Activated naive CD4-positive, alpha-beta T cell treated with anti-CD3 and anti-CD28 coated beads, Interleukin-2, amount 50 U/mL, for 24 hours (primary cell): Measurements from ENCODE around the gene ISCU.
"Not testable (repeated sequence)": the region's sequence is repeated elsewhere in the genome, so short reads cannot be mapped to it uniquely, and the experiment has no call there.

Experiments
- H3K27ac Mint-ChIP-seq: one replicate; pipeline ENCODE4 v1.8.0; 2021; ENCODE audit warnings: mild to moderate bottlenecking, mixed read lengths
- H3K27me3 Mint-ChIP-seq: one replicate; pipeline ENCODE4 v1.8.0; 2021; ENCODE audit warnings: mixed read lengths
- H3K36me3 Mint-ChIP-seq: one replicate; pipeline ENCODE4 v1.8.0; 2021; ENCODE audit warnings: mixed read lengths
- H3K4me1 Mint-ChIP-seq: one replicate; pipeline ENCODE4 v1.8.0; 2021; ENCODE audit warnings: mixed read lengths
- H3K4me3 Mint-ChIP-seq: one replicate; pipeline ENCODE4 v1.8.0; 2021; ENCODE audit warnings: mild to moderate bottlenecking, mixed read lengths
- H3K9me3 Mint-ChIP-seq: one replicate; pipeline ENCODE4 v1.8.0; 2021; ENCODE audit warnings: mixed read lengths

ISCU gene

DNA sequence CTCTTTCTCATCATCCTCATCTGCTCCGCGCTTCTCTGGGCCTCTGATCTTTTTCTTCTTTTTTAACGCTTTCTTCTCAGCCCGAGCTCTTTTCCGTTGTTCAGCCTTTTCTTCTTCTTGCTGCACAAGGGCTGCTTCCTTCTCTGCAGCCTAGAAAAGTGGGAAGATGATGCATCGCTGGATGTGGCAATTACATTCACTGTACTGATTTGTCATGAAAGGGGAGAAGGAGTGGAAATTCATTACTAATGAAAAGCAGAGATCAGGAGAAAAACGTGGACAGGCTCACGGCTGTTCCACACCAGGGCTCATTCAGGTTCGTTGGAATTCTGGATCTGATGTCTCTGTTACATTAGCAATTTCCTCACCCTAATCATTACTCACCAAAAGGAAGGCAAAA lies 32.2 kb upstream of the ISCU start:
- Mint-ChIP-seq H3K9me3 (no peaks in the 10 kb centered on the region), H3K4me1 (peaks cover 6% of the 10 kb centered on the region), H3K27me3 (no peaks in the 10 kb centered on the region), H3K27ac (no peak overlapping the region), H3K4me3 (no peak overlapping the region), H3K36me3 (peaks cover 28% of the 10 kb centered on the region)

DNA sequence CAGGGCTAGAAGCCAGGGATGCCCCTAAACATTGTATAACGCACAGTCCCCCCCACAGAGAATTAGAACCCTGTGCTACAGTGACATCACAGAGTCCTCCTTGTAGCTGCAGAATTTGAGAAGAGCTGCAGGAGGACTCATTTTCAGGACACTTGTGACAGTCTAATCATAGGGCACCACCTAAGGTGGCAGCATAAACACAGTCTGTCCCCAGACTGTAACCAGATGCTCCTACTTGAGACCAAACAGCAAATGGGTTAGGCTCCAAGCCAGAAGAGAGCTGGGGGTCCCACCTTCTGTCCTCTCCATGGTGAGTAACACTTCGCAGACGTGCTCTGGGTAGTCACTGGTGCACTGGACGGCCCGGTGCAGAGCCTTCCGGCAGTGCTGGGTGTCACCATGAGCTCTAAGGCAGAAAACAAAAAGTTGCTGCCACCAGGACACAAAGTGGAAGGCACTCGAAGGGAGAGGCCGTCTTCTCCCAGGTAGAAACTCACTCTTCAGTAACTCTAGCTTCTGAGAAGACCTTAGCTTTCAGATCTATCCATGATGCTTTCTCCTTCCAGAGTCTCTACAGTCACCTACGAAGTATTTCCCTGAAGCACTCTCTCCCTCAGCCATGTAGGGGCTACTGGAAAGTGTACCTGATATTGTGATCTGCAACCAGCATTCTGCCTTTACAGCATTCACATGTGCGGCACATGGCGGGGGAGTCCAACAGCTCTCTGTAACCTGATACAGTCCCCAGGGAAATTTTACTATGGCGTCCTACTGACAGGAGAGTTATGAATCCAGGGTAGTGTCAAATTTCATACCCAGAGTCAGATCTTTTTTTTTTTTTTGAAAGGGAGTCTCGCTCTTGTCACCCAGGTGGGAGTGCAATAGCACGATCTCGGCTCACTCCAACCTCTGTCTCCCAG lies 30.2 kb upstream of the ISCU start:
- H3K4me1 Mint-ChIP-seq, result peaks cover 3% of the 10 kb centered on the region
- H3K36me3 Mint-ChIP-seq, result peaks cover 26% of the 10 kb centered on the region
- no peaks in the 10 kb centered on the region for H3K9me3 Mint-ChIP-seq
- no peak overlapping the region for H3K4me3 Mint-ChIP-seq
- no peaks in the 10 kb centered on the region for H3K27me3 Mint-ChIP-seq
- H3K27ac Mint-ChIP-seq, result peak overlapping the region; percentile 35

GRCh38 chr12:108538146-108538545 lies 24.2 kb upstream of the ISCU start:
- Mint-ChIP-seq H3K4me1 (peaks cover 27% of the 10 kb centered on the region), H3K4me3 (no peak overlapping the region), H3K27ac (peak overlapping the region; percentile 1), H3K9me3 (no peaks in the 10 kb centered on the region), H3K36me3 (peaks cover 17% of the 10 kb centered on the region), H3K27me3 (no peaks in the 10 kb centered on the region)

GRCh38 chr12:108538616-108539195 lies 23.7 kb upstream of the ISCU start:
- no peaks in the 10 kb centered on the region for H3K27me3 Mint-ChIP-seq
- no peaks in the 10 kb centered on the region for H3K9me3 Mint-ChIP-seq
- H3K4me3 Mint-ChIP-seq, result no peak overlapping the region
- no peak overlapping the region for H3K27ac Mint-ChIP-seq
- peaks cover 15% of the 10 kb centered on the region for H3K36me3 Mint-ChIP-seq
- peaks cover 27% of the 10 kb centered on the region for H3K4me1 Mint-ChIP-seq

DNA sequence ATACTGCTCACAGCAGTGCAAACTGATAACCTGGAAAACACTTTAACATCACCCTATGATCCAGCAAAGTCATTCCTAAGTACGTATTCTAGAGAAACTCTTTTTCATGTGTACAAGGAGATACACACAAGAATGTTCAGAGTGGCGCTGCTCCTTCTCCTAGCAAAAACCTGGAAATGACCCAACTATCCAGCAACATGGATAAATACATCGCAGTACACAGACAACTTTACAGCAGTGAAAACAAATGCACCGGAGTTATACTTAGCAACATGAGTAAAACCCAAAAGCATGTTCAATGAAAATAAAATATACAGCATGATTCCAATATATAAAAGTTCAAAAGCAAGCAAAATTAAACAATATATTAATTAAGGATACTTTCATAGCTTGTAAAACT lies 20.1 kb upstream of the ISCU start:
- H3K27me3 Mint-ChIP-seq, result no peaks in the 10 kb centered on the region
- no peak overlapping the region for H3K27ac Mint-ChIP-seq
- H3K4me1 Mint-ChIP-seq, result peaks cover 31% of the 10 kb centered on the region
- no peak overlapping the region for H3K4me3 Mint-ChIP-seq
- H3K36me3 Mint-ChIP-seq, result peaks cover 8% of the 10 kb centered on the region
- H3K9me3 Mint-ChIP-seq, result no peaks in the 10 kb centered on the region

DNA sequence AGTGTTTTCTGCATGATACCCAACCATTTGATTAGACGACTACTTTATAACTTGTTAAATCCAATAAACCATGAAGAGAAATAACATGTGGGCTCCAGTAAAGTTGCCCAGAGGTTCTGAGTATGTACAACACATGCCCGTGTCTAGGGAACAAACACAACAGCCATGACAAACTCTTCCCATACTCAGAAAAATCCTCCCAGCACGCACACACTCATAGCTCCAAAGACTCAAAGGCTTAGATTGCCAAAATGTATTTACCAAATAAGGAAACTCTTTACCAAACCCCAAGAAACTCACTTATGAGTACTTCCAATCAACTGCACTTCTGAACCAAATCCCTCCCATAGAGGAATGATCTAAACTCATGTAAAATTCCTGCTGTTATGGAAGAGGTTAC lies 18.7 kb upstream of the ISCU start:
- Mint-ChIP-seq H3K27me3 (no peaks in the 10 kb centered on the region), H3K4me1 (peaks cover 26% of the 10 kb centered on the region), H3K4me3 (no peak overlapping the region), H3K9me3 (no peaks in the 10 kb centered on the region), H3K36me3 (peaks cover 9% of the 10 kb centered on the region), H3K27ac (no peak overlapping the region)

GRCh38 chr12:108547686-108548085 lies 14.7 kb upstream of the ISCU start:
- Mint-ChIP-seq H3K36me3 (peaks cover 13% of the 10 kb centered on the region), H3K4me3 (no peak overlapping the region), H3K27me3 (no peaks in the 10 kb centered on the region), H3K27ac (no peak overlapping the region), H3K4me1 (peaks cover 34% of the 10 kb centered on the region), H3K9me3 (no peaks in the 10 kb centered on the region)

DNA sequence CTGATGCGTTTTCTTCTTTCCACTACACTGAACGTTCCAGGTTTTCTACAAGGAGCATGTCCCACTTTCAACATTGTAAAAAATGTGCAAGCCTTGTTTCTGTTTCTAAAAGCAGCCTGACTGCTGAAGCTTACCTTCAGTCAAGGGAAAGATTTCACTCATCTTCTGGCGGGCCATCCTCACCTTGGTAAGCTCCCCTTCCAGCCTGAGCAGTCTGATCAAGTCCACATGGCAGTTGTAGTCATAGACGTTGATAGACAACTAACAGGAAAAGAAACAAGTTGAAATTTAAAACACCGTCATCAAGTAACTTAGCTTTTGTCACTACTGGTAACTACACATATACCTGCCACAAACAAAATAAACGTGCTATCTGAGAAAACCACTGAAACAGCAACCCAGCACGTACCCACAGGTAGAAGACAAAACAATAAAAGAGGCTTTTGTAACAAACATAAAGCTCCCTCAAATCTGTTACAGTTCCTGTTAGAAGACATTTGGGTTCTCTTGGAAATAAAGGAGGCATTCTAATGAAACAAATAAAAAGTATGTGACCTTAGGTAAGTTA lies 13.4 kb upstream of the ISCU start:
- H3K36me3 Mint-ChIP-seq, result peaks cover 12% of the 10 kb centered on the region
- H3K27ac Mint-ChIP-seq, result peak overlapping the region; percentile 12
- H3K4me3 Mint-ChIP-seq, result no peak overlapping the region
- peaks cover 45% of the 10 kb centered on the region for H3K4me1 Mint-ChIP-seq
- no peaks in the 10 kb centered on the region for H3K9me3 Mint-ChIP-seq
- no peaks in the 10 kb centered on the region for H3K27me3 Mint-ChIP-seq

DNA sequence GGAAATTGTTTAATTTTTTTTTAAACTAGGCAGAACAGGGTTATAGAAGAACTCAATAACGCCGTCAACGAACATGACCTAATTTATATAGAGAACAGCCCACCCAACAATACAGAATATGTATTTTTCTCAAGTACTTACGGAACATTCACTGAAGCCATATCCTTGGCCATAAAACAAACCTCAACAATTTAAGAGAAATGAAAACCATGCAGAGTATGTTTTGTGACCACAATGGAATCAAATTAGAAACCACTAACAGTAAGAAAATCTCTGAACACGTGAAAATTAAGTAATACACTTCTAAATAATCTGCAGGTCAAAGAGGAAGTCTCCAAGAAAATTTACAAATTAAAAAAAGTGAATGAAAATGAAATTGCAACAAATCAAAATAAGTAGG lies 10.9 kb upstream of the ISCU start:
- Mint-ChIP-seq H3K27me3 (no peaks in the 10 kb centered on the region), H3K9me3 (no peaks in the 10 kb centered on the region), H3K27ac (peak overlapping the region; percentile 77), H3K4me1 (peaks cover 66% of the 10 kb centered on the region), H3K4me3 (peak overlapping the region; percentile 79), H3K36me3 (peaks cover 9% of the 10 kb centered on the region)

- no peak overlapping the region for H3K27ac Mint-ChIP-seq
- peaks cover 4% of the 10 kb centered on the region for H3K36me3 Mint-ChIP-seq
- peak overlapping the region; percentile 23 for H3K4me3 Mint-ChIP-seq
- H3K9me3 Mint-ChIP-seq, result no peaks in the 10 kb centered on the region
- no peaks in the 10 kb centered on the region for H3K27me3 Mint-ChIP-seq
- H3K4me1 Mint-ChIP-seq, result peaks cover 85% of the 10 kb centered on the region
Measured at GRCh38 chr12:108553799-108554198, 8.6 kb upstream of the ISCU start.

GRCh38 chr12:108555383-108555782 lies 7.0 kb upstream of the ISCU start:
- not testable (repeated sequence) for H3K9me3 Mint-ChIP-seq, H3K27ac Mint-ChIP-seq, H3K36me3 Mint-ChIP-seq, H3K27me3 Mint-ChIP-seq
- peaks cover 90% of the 10 kb centered on the region for H3K4me1 Mint-ChIP-seq
- peak overlapping the region; percentile 33 for H3K4me3 Mint-ChIP-seq

DNA sequence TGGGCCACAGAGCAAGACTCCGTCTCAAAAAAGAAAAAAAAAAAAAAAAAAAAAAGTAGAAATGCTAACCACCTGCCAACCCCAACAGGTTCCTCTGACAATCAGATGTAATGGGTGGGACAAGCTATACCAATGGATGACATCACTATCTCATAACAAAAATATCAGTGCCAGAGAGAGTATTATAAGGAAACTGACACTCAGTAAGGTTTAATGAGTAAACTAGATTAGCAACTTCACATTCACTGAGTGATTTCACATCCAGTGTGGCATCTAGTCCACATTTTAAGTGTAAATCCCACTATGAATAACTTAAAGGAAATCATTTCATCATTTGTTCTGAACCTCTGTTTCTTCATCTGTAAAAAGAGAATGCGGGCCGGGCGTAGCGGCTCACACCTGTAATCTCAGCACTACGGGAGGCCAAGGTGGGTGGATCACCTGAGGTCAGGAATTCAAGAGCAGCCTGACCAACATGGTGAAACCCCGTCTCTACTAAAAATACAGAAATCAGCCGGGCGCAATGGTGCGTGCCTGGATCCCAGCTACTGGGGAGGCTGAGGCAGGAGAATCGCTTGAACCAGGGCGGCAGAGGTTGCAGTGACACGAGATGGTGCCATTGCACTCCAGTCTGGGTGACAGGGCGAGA lies 3.3 kb upstream of the ISCU start:
- Mint-ChIP-seq H3K27me3 (no peaks in the 10 kb centered on the region), H3K9me3 (no peaks in the 10 kb centered on the region), H3K27ac (peak overlapping the region; percentile 55), H3K4me1 (peaks cover 61% of the 10 kb centered on the region), H3K36me3 (peaks cover 5% of the 10 kb centered on the region), H3K4me3 (peak overlapping the region; percentile 98)

DNA sequence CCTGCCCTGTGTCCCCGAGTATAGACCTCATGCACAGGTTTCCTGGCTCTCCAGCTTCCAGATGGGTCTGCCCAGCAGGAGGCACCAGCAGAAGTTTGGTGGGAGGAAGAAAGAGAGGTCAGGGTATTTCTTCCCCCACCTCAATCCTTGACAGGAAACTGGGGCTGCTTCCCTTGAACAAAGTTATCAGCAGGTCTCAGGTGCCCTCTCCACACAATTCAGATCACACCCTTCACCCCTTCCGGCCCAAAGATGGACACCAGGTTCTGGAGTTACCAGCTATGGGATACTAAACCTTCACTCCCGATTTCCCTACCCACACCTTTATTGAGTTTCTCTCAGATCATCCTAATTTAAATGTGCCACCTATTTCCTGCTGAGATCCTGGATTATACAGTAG lies 2.6 kb upstream of the ISCU start:
- no peaks in the 10 kb centered on the region for H3K9me3 Mint-ChIP-seq
- peaks cover 62% of the 10 kb centered on the region for H3K4me1 Mint-ChIP-seq
- peak overlapping the region; percentile 99 for H3K27ac Mint-ChIP-seq
- H3K4me3 Mint-ChIP-seq, result peak overlapping the region; percentile 98
- peaks cover 5% of the 10 kb centered on the region for H3K36me3 Mint-ChIP-seq
- no peaks in the 10 kb centered on the region for H3K27me3 Mint-ChIP-seq

GRCh38 chr12:108560321-108560721 lies 2.1 kb upstream of the ISCU start:
- no peaks in the 10 kb centered on the region for H3K27me3 Mint-ChIP-seq
- peak overlapping the region; percentile 99 for H3K27ac Mint-ChIP-seq
- H3K9me3 Mint-ChIP-seq, result no peaks in the 10 kb centered on the region
- H3K4me3 Mint-ChIP-seq, result peak overlapping the region; percentile 98
- peaks cover 5% of the 10 kb centered on the region for H3K36me3 Mint-ChIP-seq
- H3K4me1 Mint-ChIP-seq, result peaks cover 59% of the 10 kb centered on the region

DNA sequence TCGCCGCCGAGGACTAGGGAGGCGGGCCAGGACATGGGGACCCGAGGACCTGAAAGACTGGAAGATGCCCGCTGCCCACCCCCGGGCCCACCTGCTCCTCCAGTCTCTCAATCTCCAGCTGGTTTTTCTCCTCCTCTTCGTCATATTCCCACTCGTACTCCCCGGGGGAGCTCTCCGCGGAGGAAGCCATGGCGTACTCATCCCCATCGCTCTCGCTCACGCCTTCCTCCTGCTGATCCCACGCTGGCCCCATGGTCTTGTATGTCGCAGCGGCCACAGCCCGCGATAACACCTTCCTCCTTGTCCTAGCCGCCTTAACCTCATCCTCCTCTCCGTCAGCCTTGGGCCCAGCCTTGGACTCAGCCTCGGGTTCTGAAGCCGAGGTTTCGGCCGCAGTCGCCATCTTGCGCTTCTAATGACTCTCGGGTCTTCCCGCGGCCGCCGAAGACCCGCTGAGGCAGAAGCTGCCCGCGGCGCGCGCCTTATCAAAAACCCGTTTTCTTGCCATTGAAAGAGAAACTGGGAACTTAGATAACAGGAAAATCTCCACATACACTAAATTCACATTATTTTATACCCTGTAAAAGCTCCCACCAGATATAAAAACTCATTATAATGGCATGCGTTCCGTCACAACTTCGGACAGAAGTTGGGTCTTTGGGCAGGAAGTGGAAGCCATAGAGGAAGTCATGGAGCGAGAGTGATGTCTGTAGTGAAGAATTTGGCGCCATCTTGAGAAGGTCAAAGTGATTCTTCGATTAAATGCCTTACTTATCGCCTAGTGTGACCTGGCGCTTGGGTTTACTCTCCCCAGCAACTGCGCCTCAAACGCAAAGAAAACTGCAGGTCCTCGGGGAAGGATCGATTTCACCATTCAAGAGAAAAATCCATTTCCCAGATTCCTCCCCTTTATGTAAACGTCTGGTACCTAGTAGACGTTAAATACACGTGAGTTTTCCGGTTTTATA lies 1.4 kb upstream of the ISCU start, which contains the start of gene SART3:
Gene SART3 (minus strand): TSS at position 422 of the 968 bp plus-strand sequence. CDS start 19 bp downstream, at position 403.
- Mint-ChIP-seq H3K9me3 (no peaks in the 10 kb centered on the region), H3K27ac (peak within 1 kb of the TSS; percentile 99), H3K4me3 (peak within 1 kb of the TSS; percentile 98), H3K4me1 (peaks cover 59% of the 10 kb centered on the region), H3K36me3 (peaks cover 9% of the 10 kb centered on the region), H3K27me3 (no peaks in the 10 kb centered on the region)
